Activated T-helper 2 cell treated with anti-CD3 and anti-CD28 coated beads, Interferon-gamma antibody, Interleukin-2, Interleukin-4, amounts not matched to agents 10 μg/mL and 5 μg/mL and 100 μg/mL, durations not matched to agents 14 hours and 24 hours and 36 hours (primary cell): ENCODE data around the gene STX18. TPM values are rescaled to one million over a fixed set of nuclear protein-coding genes. Genes with fewer than 3 reads are reported as not detected.
A peak's percentile ranks its signal among the peaks of the same experiment; 100 is the strongest.
"Not testable (repeated sequence)": the region's sequence is repeated elsewhere in the genome, so short reads cannot be mapped to it uniquely, and the experiment has no call there.

Experiments used
- DNase-seq: peaks from one replicate; pipeline ENCODE4 v3.0.0; 2021; ENCODE audit warnings: low spot score
- H3K27ac Mint-ChIP-seq: one replicate; pipeline ENCODE4 v1.8.0; 2021; ENCODE audit warnings: mixed read lengths
- H3K27me3 Mint-ChIP-seq: one replicate; pipeline ENCODE4 v1.8.0; 2021; ENCODE audit warnings: low read depth, mixed read lengths
- H3K36me3 Mint-ChIP-seq: one replicate; pipeline ENCODE4 v1.8.0; 2021; ENCODE audit warnings: low read depth, mixed read lengths
- H3K4me1 Mint-ChIP-seq: one replicate; pipeline ENCODE4 v1.8.0; 2021; ENCODE audit warnings: low read depth, mixed read lengths
- H3K4me3 Mint-ChIP-seq: one replicate; pipeline ENCODE4 v1.8.0; 2021; ENCODE audit warnings: low read depth, mild to moderate bottlenecking, moderate library complexity, mixed read lengths
- H3K9me3 Mint-ChIP-seq: one replicate; pipeline ENCODE4 v1.8.0; 2021; ENCODE audit warnings: mixed read lengths
- intact Hi-C: fragments of 100-400 bp; cut with micrococcal nuclease; formaldehyde crosslinking; loops from one replicate; pipeline ENCODE4 v1.15.1; 2023
- total RNA-seq: library from RNA; stranded (reverse); gene quantifications from 2 replicates; pipeline ENCODE4 v1.2.3, GENCODE V29; 2022

Gene STX18
- total RNA-seq, 1 donor from 2014 or later, result 26.9 TPM

GRCh38 chr4:4519297-4519894, 22.5 kb downstream of the STX18 start:
- H3K4me1 Mint-ChIP-seq, result peaks cover 12% of the 10 kb centered on the region
- H3K36me3 Mint-ChIP-seq, result no peaks in the 10 kb centered on the region
- no peaks in the 10 kb centered on the region for H3K27me3 Mint-ChIP-seq
- no peak for DNase-seq
- no peak overlapping the region for H3K27ac Mint-ChIP-seq
- intact Hi-C loops, result no loop called here
- no peak overlapping the region for H3K4me3 Mint-ChIP-seq
- no peaks in the 10 kb centered on the region for H3K9me3 Mint-ChIP-seq

- intact Hi-C loops, result no loop called here
- H3K4me3 Mint-ChIP-seq, result no peak overlapping the region
- no peak overlapping the region for H3K27ac Mint-ChIP-seq
- H3K36me3 Mint-ChIP-seq, result no peaks in the 10 kb centered on the region
- no peaks in the 10 kb centered on the region for H3K9me3 Mint-ChIP-seq
- peaks cover 10% of the 10 kb centered on the region for H3K4me1 Mint-ChIP-seq
- DNase-seq, result no peak
- H3K27me3 Mint-ChIP-seq, result no peaks in the 10 kb centered on the region
Observed at GRCh38 chr4:4518747-4519146, 23.1 kb downstream of the STX18 start.

- peaks cover 8% of the 10 kb centered on the region for H3K36me3 Mint-ChIP-seq
- no peaks in the 10 kb centered on the region for H3K9me3 Mint-ChIP-seq
- intact Hi-C loops, result no loop called here
- no peaks in the 10 kb centered on the region for H3K27me3 Mint-ChIP-seq
- H3K27ac Mint-ChIP-seq, result no peak overlapping the region
- DNase-seq, result no peak
- H3K4me1 Mint-ChIP-seq, result peaks cover 14% of the 10 kb centered on the region
- H3K4me3 Mint-ChIP-seq, result no peak overlapping the region
Observed at GRCh38 chr4:4514786-4515185, 27.1 kb downstream of the STX18 start.

GRCh38 chr4:4512282-4512681, 29.6 kb downstream of the STX18 start:
- intact Hi-C loops, result no loop called here
- no peak overlapping the region for H3K4me3 Mint-ChIP-seq
- DNase-seq, result no peak
- H3K9me3 Mint-ChIP-seq, result no peaks in the 10 kb centered on the region
- peaks cover 11% of the 10 kb centered on the region for H3K4me1 Mint-ChIP-seq
- H3K27me3 Mint-ChIP-seq, result no peaks in the 10 kb centered on the region
- H3K36me3 Mint-ChIP-seq, result peaks cover 10% of the 10 kb centered on the region
- no peak overlapping the region for H3K27ac Mint-ChIP-seq

- H3K27me3 Mint-ChIP-seq, DNase-seq, H3K27ac Mint-ChIP-seq, H3K9me3 Mint-ChIP-seq, intact Hi-C loops, H3K4me3 Mint-ChIP-seq, H3K36me3 Mint-ChIP-seq: not testable (repeated sequence)
- H3K4me1 Mint-ChIP-seq, result peaks cover 12% of the 10 kb centered on the region
Observed at GRCh38 chr4:4510641-4511040, 31.2 kb downstream of the STX18 start.

GRCh38 chr4:4509521-4509920, 32.3 kb downstream of the STX18 start:
- Mint-ChIP-seq H3K4me3 (no peak overlapping the region), H3K4me1 (peaks cover 10% of the 10 kb centered on the region), H3K36me3 (peaks cover 10% of the 10 kb centered on the region), H3K9me3 (no peaks in the 10 kb centered on the region), H3K27ac (no peak overlapping the region), H3K27me3 (no peaks in the 10 kb centered on the region)
- intact Hi-C loops, result no loop called here
- no peak for DNase-seq

- H3K36me3 Mint-ChIP-seq, result peaks cover 10% of the 10 kb centered on the region
- H3K4me1 Mint-ChIP-seq, result peaks cover 13% of the 10 kb centered on the region
- DNase-seq, result no peak
- no peaks in the 10 kb centered on the region for H3K9me3 Mint-ChIP-seq
- no peaks in the 10 kb centered on the region for H3K27me3 Mint-ChIP-seq
- intact Hi-C loops, result no loop called here
- no peak overlapping the region for H3K27ac Mint-ChIP-seq
- H3K4me3 Mint-ChIP-seq, result no peak overlapping the region
Observed at GRCh38 chr4:4507923-4508322, 33.9 kb downstream of the STX18 start.

GRCh38 chr4:4507403-4507802, 34.4 kb downstream of the STX18 start:
- Mint-ChIP-seq H3K27me3 (no peaks in the 10 kb centered on the region), H3K36me3 (peaks cover 10% of the 10 kb centered on the region), H3K27ac (no peak overlapping the region), H3K4me3 (no peak overlapping the region), H3K9me3 (no peaks in the 10 kb centered on the region), H3K4me1 (peaks cover 16% of the 10 kb centered on the region)
- DNase-seq, result no peak
- intact Hi-C loops, result no loop called here

GRCh38 chr4:4506961-4507360, 34.9 kb downstream of the STX18 start:
- H3K27ac Mint-ChIP-seq, result no peak overlapping the region
- H3K27me3 Mint-ChIP-seq, result no peaks in the 10 kb centered on the region
- peaks cover 10% of the 10 kb centered on the region for H3K36me3 Mint-ChIP-seq
- intact Hi-C loops, result no loop called here
- DNase-seq, result no peak
- H3K4me3 Mint-ChIP-seq, result no peak overlapping the region
- H3K9me3 Mint-ChIP-seq, result no peaks in the 10 kb centered on the region
- peaks cover 12% of the 10 kb centered on the region for H3K4me1 Mint-ChIP-seq

GRCh38 chr4:4505211-4505610, 36.6 kb downstream of the STX18 start:
- H3K4me1 Mint-ChIP-seq, result peaks cover 17% of the 10 kb centered on the region
- H3K4me3 Mint-ChIP-seq, H3K27ac Mint-ChIP-seq, H3K36me3 Mint-ChIP-seq, H3K27me3 Mint-ChIP-seq, intact Hi-C loops, DNase-seq, H3K9me3 Mint-ChIP-seq: not testable (repeated sequence)

- Mint-ChIP-seq H3K36me3 (peaks cover 2% of the 10 kb centered on the region), H3K27me3 (no peaks in the 10 kb centered on the region), H3K27ac (no peak overlapping the region), H3K4me1 (peaks cover 17% of the 10 kb centered on the region), H3K9me3 (no peaks in the 10 kb centered on the region), H3K4me3 (no peak overlapping the region)
- DNase-seq, result no peak
- intact Hi-C loops, result loop anchor here (5.0 kb wide), 1 partner anchor 128 kb away; no protein-coding TSS in a partner anchor
Observed at GRCh38 chr4:4504783-4505182, 37.1 kb downstream of the STX18 start.

GRCh38 chr4:4502694-4503311, 39.0 kb downstream of the STX18 start:
- Mint-ChIP-seq H3K4me3 (peak overlapping the region; percentile 68), H3K27ac (peak overlapping the region; percentile 73), H3K4me1 (peaks cover 17% of the 10 kb centered on the region), H3K9me3 (no peaks in the 10 kb centered on the region), H3K36me3 (no peaks in the 10 kb centered on the region), H3K27me3 (no peaks in the 10 kb centered on the region)
- DNase-seq, result peak; percentile 23
- intact Hi-C loops, result loop anchor here (1.0 to 5.0 kb wide), 4 partner anchors 11 to 129 kb away; partner anchors contain the start of gene STX18

GRCh38 chr4:4501679-4502078, 40.2 kb downstream of the STX18 start:
- intact Hi-C loops, result loop anchor here (2.0 to 5.0 kb wide), 3 partner anchors 13 to 131 kb away; partner anchors contain the start of gene STX18
- Mint-ChIP-seq H3K4me3 (no peak overlapping the region), H3K4me1 (peaks cover 17% of the 10 kb centered on the region), H3K36me3 (no peaks in the 10 kb centered on the region), H3K27me3 (no peaks in the 10 kb centered on the region), H3K9me3 (no peaks in the 10 kb centered on the region), H3K27ac (no peak overlapping the region)
- DNase-seq, result no peak
